Activated naive CD8-positive, alpha-beta T cell (primary cell): ENCODE results near the gene MCUB.
"Not testable (repeated sequence)": the region's sequence is repeated elsewhere in the genome, so short reads cannot be mapped to it uniquely, and the experiment has no call there.

Experiments used
- H3K27ac Mint-ChIP-seq: one replicate; pipeline ENCODE4 v1.8.0; 2021; ENCODE audit warnings: mixed read lengths
- H3K27me3 Mint-ChIP-seq: one replicate; pipeline ENCODE4 v1.8.0; 2021; ENCODE audit warnings: mixed read lengths
- H3K36me3 Mint-ChIP-seq: one replicate; pipeline ENCODE4 v1.8.0; 2021; ENCODE audit warnings: mixed read lengths
- H3K4me1 Mint-ChIP-seq: one replicate; pipeline ENCODE4 v1.8.0; 2021; ENCODE audit warnings: low read depth, mixed read lengths
- H3K4me3 Mint-ChIP-seq: one replicate; pipeline ENCODE4 v1.8.0; 2021; ENCODE audit warnings: mild to moderate bottlenecking, mixed read lengths
- H3K9me3 Mint-ChIP-seq: one replicate; pipeline ENCODE4 v1.8.0; 2021; ENCODE audit warnings: low read depth, mixed read lengths

MCUB gene

DNA sequence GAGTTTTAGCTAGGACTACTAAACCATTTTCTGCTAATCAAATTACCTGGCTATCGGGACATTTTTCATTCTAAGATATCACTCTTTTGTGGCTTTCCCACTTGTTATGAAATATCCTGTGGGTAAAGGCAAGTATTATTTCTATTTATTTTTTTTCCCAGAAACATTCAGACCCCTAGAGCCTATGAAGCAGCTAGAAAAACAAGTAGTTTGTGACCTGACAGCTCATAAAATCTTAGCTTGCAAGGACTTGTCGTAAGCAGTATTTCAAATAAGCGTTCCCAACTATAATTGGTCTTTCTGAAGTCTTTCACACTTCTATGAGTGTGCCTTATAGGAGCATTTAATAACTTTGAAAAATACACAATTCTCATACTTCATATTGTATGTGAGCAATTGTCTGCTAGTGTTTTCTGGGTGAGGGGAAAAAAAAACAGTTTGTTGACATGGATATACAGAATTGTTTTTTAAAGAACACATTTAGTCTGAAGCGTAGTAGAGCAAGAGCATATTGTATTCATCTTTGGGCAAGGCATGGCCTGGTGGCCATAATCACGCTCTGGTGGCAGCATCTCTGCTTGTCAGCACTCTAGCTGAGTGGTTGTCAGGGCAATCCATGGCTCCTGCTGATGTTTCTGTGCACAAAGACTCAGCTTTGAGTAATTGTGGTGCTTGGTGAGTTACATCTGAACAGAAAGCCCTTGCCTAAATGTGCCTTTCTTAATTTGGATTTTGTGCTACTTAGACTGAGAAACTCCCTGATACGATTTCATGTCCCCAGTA is 2.6 kb downstream of the MCUB start:
- Mint-ChIP-seq H3K4me3 (peak overlapping the region; percentile 93), H3K27ac (peak overlapping the region; percentile 95), H3K4me1 (peaks cover 65% of the 10 kb centered on the region), H3K27me3 (no peaks in the 10 kb centered on the region), H3K36me3 (peaks cover 11% of the 10 kb centered on the region), H3K9me3 (no peaks in the 10 kb centered on the region)

DNA sequence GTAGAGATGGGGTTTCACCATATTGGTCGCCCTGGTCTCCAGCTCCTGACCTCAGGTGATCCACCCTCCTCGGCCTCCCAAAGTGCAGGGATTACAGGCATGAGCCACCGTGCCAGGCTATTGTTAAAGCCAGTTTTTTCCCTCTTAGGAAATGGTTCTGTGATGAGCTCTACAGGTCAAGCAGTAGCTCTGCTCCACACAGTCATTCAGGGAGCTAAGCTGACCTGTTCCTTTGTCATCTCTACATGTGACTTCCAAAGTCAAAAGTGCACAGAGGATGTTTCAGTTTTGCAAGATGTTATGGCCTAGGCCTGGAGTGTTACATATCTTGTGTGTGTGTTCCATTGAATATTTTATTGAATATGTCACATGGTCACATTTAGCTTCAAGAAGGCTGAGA is 11.4 kb downstream of the MCUB start:
- Mint-ChIP-seq H3K27me3 (no peaks in the 10 kb centered on the region), H3K4me3 (no peak overlapping the region), H3K36me3 (peaks cover 13% of the 10 kb centered on the region), H3K27ac (peak overlapping the region; percentile 50), H3K4me1 (peaks cover 71% of the 10 kb centered on the region), H3K9me3 (no peaks in the 10 kb centered on the region)

DNA sequence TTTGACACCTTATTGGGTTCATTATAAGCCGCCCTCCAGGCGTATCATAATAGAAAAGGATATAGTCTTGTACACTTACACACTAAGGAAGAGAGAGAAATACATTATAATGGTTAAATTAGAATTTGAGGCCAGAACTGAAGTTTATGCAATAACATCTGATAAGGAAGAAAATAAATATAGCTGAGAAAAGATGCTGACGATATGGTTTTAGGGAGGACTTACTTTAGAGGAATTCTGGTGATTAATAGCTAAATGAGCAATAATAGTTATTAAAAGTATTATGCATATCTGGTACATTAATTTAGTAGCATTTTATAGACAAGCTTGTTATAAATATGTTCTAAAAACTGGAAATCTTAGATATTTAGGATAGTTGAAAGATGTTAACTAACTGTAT is 12.1 kb downstream of the MCUB start:
- H3K4me1 Mint-ChIP-seq, result peaks cover 73% of the 10 kb centered on the region
- H3K9me3 Mint-ChIP-seq, result no peaks in the 10 kb centered on the region
- peak overlapping the region; percentile 22 for H3K27ac Mint-ChIP-seq
- H3K36me3 Mint-ChIP-seq, result peaks cover 13% of the 10 kb centered on the region
- H3K4me3 Mint-ChIP-seq, result no peak overlapping the region
- H3K27me3 Mint-ChIP-seq, result no peaks in the 10 kb centered on the region

DNA sequence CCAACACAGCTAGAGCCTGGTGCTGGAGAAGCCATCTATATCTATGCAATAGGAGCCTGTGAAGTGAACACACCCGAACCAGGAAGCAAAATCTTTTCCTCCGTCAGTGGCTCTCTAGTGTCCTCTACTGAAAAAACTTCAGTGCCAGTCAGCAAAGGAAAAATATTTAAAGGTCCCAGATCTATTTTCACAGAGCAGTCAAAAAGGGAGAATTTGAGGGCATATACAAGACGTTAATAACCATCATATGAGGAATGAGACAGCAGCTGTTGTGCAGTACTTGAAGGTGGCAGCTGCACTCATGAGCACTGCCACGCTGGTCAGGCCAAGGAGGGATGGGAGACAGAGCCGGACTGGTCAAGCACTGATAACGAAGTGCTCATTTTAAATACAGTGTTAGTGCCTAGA is 14.4 kb downstream of the MCUB start:
- H3K27me3 Mint-ChIP-seq, result no peaks in the 10 kb centered on the region
- no peaks in the 10 kb centered on the region for H3K9me3 Mint-ChIP-seq
- H3K4me3 Mint-ChIP-seq, result peak overlapping the region; percentile 50
- H3K36me3 Mint-ChIP-seq, result peaks cover 12% of the 10 kb centered on the region
- H3K4me1 Mint-ChIP-seq, result peaks cover 75% of the 10 kb centered on the region
- H3K27ac Mint-ChIP-seq, result peak overlapping the region; percentile 56

DNA sequence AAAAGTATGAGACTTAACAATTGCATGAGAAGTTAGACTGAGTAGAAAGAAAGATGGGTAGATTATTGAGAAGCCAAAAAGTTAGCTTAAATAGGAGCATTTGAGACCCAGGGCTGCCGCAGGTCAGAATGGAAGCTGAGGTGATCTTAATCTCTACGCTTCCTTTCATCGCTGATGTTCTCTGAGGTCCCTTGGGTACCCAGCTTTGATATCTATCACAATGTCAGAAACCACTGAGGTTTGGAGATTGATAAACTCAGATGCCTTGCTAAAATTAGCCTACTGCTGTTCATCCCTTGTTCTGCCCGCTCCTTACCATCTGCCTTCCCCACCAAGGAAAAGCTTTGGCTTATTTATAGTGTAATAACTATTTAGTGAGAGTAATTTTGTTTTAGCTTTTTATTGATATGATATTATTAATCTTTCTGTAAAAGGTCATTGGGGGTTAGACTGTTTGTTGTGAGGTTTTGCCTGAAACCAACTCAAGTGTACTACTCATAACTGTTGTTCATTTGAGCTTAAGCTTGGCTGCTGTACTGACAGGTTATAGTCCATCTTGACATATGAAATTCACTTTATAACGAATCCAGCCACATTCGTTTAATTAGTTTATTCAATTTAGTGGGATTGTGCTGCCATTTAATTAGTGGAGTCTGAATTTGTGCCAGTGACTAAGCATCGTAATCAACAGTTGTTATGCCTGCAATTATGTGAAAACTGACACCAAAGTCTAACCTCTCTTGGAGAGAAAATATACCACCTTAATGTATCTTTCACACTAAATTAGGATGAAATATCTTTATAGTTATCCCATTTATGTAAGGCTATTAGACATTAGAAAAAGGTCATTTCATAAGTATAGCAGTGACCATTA is 15.1 kb downstream of the MCUB start:
- peaks cover 71% of the 10 kb centered on the region for H3K4me1 Mint-ChIP-seq
- H3K36me3 Mint-ChIP-seq, result peaks cover 14% of the 10 kb centered on the region
- peak overlapping the region; percentile 50 for H3K4me3 Mint-ChIP-seq
- H3K27me3 Mint-ChIP-seq, result no peaks in the 10 kb centered on the region
- no peaks in the 10 kb centered on the region for H3K9me3 Mint-ChIP-seq
- H3K27ac Mint-ChIP-seq, result peak overlapping the region; percentile 56

DNA sequence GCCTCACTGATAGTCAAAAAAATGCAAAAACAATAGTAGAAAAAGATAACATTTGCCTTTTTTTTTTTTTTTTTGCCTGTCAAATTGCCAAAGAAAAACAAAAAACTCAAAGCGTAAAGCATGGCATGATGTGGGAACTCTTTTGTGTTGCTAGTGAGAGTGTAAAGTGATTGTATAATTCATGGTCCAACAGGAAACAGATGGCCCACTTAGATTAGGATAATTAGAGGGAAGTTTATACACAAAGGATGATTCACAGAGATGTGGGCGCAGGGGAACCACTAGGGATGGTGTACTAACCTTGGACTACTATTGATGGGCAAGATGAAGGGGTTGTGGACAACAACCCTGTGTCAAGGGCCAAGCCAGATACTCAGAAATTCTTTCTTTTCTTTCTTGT is 16.4 kb downstream of the MCUB start:
- Mint-ChIP-seq H3K4me3 (peak overlapping the region; percentile 14), H3K27me3 (no peaks in the 10 kb centered on the region), H3K36me3 (peaks cover 19% of the 10 kb centered on the region), H3K4me1 (peaks cover 66% of the 10 kb centered on the region), H3K9me3 (no peaks in the 10 kb centered on the region), H3K27ac (peak overlapping the region; percentile 52)

DNA sequence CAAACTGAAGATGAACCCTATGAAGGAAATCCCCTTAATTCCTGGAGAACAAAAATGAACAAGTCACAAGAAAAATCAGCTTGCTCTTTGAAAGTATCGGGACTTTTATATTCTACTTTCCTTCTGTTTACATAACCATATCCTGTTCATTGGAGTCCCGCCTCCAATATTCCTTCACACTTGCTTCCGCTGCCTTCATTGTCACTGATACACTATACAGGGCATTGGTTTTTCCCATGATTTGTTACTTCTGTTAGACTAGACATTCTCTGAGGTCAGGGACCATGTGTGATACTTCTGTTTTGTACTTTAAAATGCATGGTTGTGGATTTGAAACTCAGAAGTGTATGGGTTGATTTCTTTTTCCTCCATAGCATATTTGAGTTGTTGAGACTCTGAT is 18.8 kb downstream of the MCUB start:
- Mint-ChIP-seq H3K36me3 (peaks cover 20% of the 10 kb centered on the region), H3K27ac (peak overlapping the region; percentile 73), H3K4me3 (peak overlapping the region; percentile 63), H3K4me1 (peaks cover 67% of the 10 kb centered on the region), H3K9me3 (no peaks in the 10 kb centered on the region), H3K27me3 (no peaks in the 10 kb centered on the region)

DNA sequence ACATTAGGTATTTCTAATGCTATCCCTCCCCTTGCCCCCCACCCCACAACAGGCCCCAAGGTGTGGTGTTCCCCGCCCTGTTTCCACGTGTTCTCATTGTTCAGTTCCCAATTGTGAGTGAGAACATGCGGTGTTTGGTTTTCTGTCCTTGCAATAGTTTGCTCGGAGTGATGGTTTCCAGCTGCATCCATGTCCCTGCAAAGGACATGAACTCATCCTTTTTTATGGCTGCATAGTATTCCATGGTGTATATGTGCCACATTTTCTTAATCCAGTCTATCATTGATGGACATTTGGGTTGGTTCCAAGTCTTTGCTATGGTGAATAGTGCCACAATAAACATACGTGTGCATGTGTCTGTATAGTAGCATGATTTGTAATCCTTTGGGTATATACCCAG is 20.0 kb downstream of the MCUB start:
- Mint-ChIP-seq H3K4me1 (peaks cover 68% of the 10 kb centered on the region), H3K36me3 (peaks cover 20% of the 10 kb centered on the region)
- not testable (repeated sequence) for H3K4me3 Mint-ChIP-seq

DNA sequence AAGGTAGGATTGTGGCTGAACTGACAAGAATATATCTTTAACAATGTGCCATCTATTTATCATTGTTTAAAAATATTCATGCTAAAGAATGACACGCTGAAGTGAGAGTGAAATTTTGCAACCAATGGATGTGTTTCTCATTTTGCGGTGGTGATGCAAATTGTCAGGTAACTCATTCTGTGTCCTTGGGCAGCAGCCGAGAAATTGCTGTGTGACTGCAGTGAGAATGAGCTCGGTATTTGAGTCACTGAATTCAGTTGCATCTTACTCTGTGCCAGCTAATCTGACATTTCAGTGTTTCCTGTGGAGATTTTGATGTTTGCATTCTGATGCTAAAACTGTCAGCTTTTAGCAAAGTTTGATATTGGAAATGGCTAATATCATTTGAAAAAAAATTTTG is 28.1 kb downstream of the MCUB start:
- Mint-ChIP-seq H3K36me3 (peaks cover 9% of the 10 kb centered on the region), H3K4me1 (peaks cover 83% of the 10 kb centered on the region), H3K4me3 (peak overlapping the region; percentile 49), H3K27ac (peak overlapping the region; percentile 86), H3K27me3 (no peaks in the 10 kb centered on the region), H3K9me3 (peaks cover 5% of the 10 kb centered on the region)

More for the DNA sequence above, 20.0 kb downstream of the MCUB start:
- H3K27me3 Mint-ChIP-seq, H3K9me3 Mint-ChIP-seq: not testable (repeated sequence)
- peak overlapping the region; percentile 54 for H3K27ac Mint-ChIP-seq

DNA sequence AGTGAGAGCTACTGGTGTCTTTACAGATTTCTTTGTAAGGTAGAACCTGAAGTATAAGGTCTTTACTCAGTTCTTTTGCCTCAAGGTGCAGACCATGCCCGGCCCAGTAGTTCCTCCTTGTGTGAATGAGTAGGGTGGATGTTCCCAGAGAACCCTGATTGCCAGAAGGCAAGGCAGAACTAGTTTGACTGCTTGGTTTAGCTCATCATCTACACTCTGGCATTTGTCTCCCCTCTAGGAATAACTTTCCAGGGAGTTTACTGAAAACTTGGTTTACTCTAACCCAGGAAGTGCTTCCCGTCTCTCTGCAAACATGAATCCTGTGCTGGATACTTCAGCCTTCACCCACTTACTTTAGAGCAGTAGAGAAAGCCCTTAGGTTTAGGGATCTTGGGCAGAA is 29.1 kb downstream of the MCUB start:
- peak overlapping the region; percentile 86 for H3K27ac Mint-ChIP-seq
- peak overlapping the region; percentile 49 for H3K4me3 Mint-ChIP-seq
- peaks cover 82% of the 10 kb centered on the region for H3K4me1 Mint-ChIP-seq

DNA sequence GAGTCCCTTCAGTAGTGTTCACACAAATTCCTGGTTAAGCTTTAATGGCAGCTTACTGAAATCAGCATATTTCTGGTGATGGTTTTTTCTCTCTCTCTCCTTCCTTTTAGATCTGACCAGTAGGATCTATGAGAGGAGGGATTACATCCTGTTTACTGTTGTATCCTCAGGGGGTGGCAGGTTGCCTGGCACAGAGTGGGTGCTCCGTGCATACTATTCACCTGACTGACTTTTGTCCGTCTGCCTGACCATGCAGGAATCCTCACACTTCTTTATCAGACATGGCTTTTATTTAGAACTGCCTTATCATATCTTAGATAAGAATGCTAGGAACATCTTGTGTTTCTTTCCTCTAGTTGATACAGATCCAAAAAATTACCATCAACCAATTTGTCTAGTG is 29.6 kb downstream of the MCUB start:
- peak overlapping the region; percentile 49 for H3K4me3 Mint-ChIP-seq
- no peaks in the 10 kb centered on the region for H3K27me3 Mint-ChIP-seq
- H3K9me3 Mint-ChIP-seq, result peaks cover 5% of the 10 kb centered on the region
- peaks cover 78% of the 10 kb centered on the region for H3K4me1 Mint-ChIP-seq
- peaks cover 7% of the 10 kb centered on the region for H3K36me3 Mint-ChIP-seq
- peak overlapping the region; percentile 86 for H3K27ac Mint-ChIP-seq

More for the DNA sequence above, 29.1 kb downstream of the MCUB start:
- Mint-ChIP-seq H3K27me3 (no peaks in the 10 kb centered on the region), H3K9me3 (peaks cover 5% of the 10 kb centered on the region), H3K36me3 (peaks cover 7% of the 10 kb centered on the region)

DNA sequence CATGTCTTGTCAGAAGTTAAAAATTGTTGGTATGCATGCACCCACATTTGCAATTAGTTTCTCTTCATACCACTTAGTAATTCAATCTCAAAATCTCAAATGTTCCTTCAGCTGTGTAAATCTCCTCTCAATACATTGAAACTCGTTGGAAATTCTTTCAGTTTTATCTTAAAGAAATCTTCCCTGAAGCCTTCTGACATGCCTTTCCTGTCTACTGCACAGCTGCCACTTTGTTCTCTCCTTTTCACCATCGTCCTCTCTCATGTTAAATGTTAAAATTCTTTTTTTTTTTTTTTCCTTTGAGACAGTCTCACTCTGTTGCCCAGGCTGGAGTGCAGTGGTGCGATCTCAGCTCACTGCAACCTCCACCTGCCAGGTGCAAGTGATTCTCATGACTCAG is 30.9 kb downstream of the MCUB start:
- Mint-ChIP-seq H3K4me1 (peaks cover 68% of the 10 kb centered on the region), H3K4me3 (peak overlapping the region; percentile 40), H3K27me3 (no peaks in the 10 kb centered on the region), H3K9me3 (peaks cover 3% of the 10 kb centered on the region), H3K27ac (peak overlapping the region; percentile 86), H3K36me3 (peaks cover 5% of the 10 kb centered on the region)

DNA sequence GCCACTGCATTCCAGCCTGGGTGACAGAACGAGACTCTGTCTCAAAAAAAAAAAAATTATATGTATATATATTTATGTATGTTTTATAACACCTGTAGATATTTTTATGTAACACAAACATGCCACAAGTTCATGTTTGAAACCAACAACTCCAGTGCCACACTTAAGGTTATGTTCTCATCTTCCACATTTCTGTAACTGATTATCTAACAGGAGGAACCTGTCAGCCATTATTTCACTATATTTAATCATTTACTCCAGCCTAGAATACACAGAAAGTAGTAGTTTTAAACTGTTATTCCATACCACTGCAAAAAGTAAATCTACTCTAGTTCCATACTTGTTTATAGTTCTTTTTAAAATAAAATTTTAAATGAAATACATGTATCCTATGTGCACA is 32.3 kb downstream of the MCUB start:
- Mint-ChIP-seq H3K36me3 (peaks cover 2% of the 10 kb centered on the region), H3K4me3 (no peak overlapping the region), H3K9me3 (no peaks in the 10 kb centered on the region), H3K27ac (peak overlapping the region; percentile 70), H3K4me1 (peaks cover 60% of the 10 kb centered on the region), H3K27me3 (no peaks in the 10 kb centered on the region)

DNA sequence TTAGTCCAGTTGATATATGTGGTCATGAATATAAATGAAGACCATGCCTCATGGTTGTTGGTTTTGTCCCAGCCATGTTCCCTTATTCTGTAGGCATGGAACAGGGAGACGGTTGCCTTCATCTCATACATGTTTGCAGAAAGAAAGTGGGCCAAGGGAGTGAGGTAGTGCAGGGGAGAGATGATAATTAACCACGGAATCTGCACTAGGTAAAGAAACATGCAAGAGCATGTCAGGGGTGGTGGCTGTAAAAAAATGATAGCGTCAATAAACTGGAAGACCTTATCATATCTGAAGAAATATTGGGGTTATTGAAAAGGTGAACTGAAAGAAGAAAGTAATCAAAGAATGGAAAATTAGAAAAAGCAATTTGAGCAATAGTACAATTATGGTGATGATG is 35.1 kb downstream of the MCUB start:
- H3K4me3 Mint-ChIP-seq, H3K27me3 Mint-ChIP-seq, H3K36me3 Mint-ChIP-seq, H3K9me3 Mint-ChIP-seq: not testable (repeated sequence)
- peak overlapping the region; percentile 2 for H3K27ac Mint-ChIP-seq
- H3K4me1 Mint-ChIP-seq, result peaks cover 47% of the 10 kb centered on the region

DNA sequence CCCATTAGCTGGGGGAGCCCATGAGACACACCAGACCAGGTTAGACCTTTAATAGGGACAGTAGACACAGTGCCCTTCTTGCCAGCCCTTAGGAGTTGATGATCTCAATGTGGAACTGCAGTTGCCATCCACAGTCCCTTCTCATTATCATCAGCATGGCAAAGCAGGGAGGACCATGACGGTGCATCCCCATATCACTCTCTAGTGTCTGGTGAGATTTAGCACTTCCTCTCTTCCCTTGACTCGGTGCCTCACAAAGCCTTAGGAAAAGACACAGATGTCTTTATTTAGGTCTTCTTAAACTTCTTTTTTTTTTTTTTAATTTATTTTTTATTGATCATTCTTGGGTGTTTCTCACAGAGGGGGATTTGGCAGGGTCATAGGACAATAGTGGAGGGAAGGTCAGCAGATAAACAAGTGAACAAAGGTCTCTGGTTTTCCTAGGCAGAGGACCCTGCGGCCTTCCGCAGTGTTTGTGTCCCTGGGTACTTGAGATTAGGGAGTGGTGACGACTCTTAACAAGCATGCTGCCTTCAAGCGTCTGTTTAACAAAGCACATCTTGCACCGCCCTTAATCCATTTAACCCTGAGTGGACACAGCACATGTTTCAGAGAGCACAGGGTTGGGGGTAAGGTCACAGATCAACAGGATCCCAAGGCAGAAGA is 36.5 kb downstream of the MCUB start:
- not testable (repeated sequence) for H3K27me3 Mint-ChIP-seq, H3K27ac Mint-ChIP-seq, H3K4me3 Mint-ChIP-seq, H3K36me3 Mint-ChIP-seq, H3K9me3 Mint-ChIP-seq
- peaks cover 42% of the 10 kb centered on the region for H3K4me1 Mint-ChIP-seq
